ENCODE data around the gene MTUS2. TPM values are rescaled to one million over a fixed set of nuclear protein-coding genes. Genes with fewer than 3 reads are reported as not detected.
A peak's percentile ranks its signal among the peaks of the same experiment; 100 is the strongest.

Gene MTUS2
- total and polyA plus RNA-seq, 2 donors from 2014 or later = 0.06 to 0.22 TPM

GRCh38 chr13:29429286-29429900, 609.3 kb downstream of the MTUS2 start:
- Histone ChIP-seq H3K9me3 (ENCODE audit: control insufficient read depth in 2 of 3, insufficient read depth in 1 of 3, low read length in 3 of 3) (no peaks in the 10 kb centered on the region), H3K4me1 (ENCODE audit: control insufficient read depth in 2 of 3, insufficient read depth in 2 of 3, low read depth in 1 of 3, low read length in 3 of 3) (peaks cover 0 to 3% (median 0%) of the 10 kb centered on the region in 3 donors), H3K4me3 (ENCODE audit: low read length in 3 of 3) (no peak overlapping the region), H3K36me3 (ENCODE audit: control insufficient read depth in 2 of 3, insufficient read depth in 3 of 3, low read length in 3 of 3) (no peaks in the 10 kb centered on the region), H3K27me3 (ENCODE audit: control insufficient read depth, insufficient read depth, low read length) (no peaks in the 10 kb centered on the region), H3K27ac (ENCODE audit: low read depth in 2 of 2, low read length in 2 of 2) (no peak overlapping the region), H3K9ac (ENCODE audit: low read length in 3 of 3) (no peak overlapping the region)
- no peak for DNase-seq
- intact Hi-C loops (cut with DNase I) = no loop called here
- no peak for FAIRE-seq
- TF ChIP-seq CTCF (IDR thresholded peaks at IDR 0.05; ENCODE audit: borderline replicate concordance, extremely low read depth, insufficient read depth) = no peak

GRCh38 chr13:29434217-29434945, 614.2 kb downstream of the MTUS2 start:
- no peak overlapping the region for H3K27ac ChIP-seq (ENCODE audit: low read depth in 2 of 2, low read length in 2 of 2)
- FAIRE-seq = no peak
- no peak overlapping the region for H3K4me3 ChIP-seq (ENCODE audit: low read length in 3 of 3)
- intact Hi-C loops (cut with DNase I) = no loop called here
- no peaks in the 10 kb centered on the region for H3K27me3 ChIP-seq (ENCODE audit: control insufficient read depth, insufficient read depth, low read length)
- TF ChIP-seq CTCF (IDR thresholded peaks at IDR 0.05; ENCODE audit: borderline replicate concordance, extremely low read depth, insufficient read depth) = no peak
- no peaks in the 10 kb centered on the region for H3K36me3 ChIP-seq (ENCODE audit: control insufficient read depth in 2 of 3, insufficient read depth in 3 of 3, low read length in 3 of 3)
- H3K4me1 ChIP-seq (ENCODE audit: control insufficient read depth in 2 of 3, insufficient read depth in 2 of 3, low read depth in 1 of 3, low read length in 3 of 3) = no peaks in the 10 kb centered on the region
- H3K9me3 ChIP-seq (ENCODE audit: control insufficient read depth in 2 of 3, insufficient read depth in 1 of 3, low read length in 3 of 3) = no peaks in the 10 kb centered on the region
- H3K9ac ChIP-seq (ENCODE audit: low read length in 3 of 3) = no peak overlapping the region
- peak in 3 of 5 donors; percentile 23 to 60 (median 49) for DNase-seq

- DNase-seq (peak in 2 of 5 donors; percentile 47 to 68), FAIRE-seq (no peak)
- no peak for TF ChIP-seq CTCF (IDR thresholded peaks at IDR 0.05; ENCODE audit: borderline replicate concordance, extremely low read depth, insufficient read depth)
- H3K9me3 ChIP-seq (ENCODE audit: control insufficient read depth in 2 of 3, insufficient read depth in 1 of 3, low read length in 3 of 3) = no peaks in the 10 kb centered on the region
- no peak overlapping the region for H3K9ac ChIP-seq (ENCODE audit: low read length in 3 of 3)
- H3K36me3 ChIP-seq (ENCODE audit: control insufficient read depth in 2 of 3, insufficient read depth in 3 of 3, low read length in 3 of 3) = no peaks in the 10 kb centered on the region
- H3K27me3 ChIP-seq (ENCODE audit: control insufficient read depth, insufficient read depth, low read length) = no peaks in the 10 kb centered on the region
- intact Hi-C loops (cut with DNase I) = no loop called here
- H3K4me3 ChIP-seq (ENCODE audit: low read length in 3 of 3) = no peak overlapping the region
- peak overlapping the region in 1 of 2 donors; percentile 32 for H3K27ac ChIP-seq (ENCODE audit: low read depth in 2 of 2, low read length in 2 of 2)
- no peaks in the 10 kb centered on the region for H3K4me1 ChIP-seq (ENCODE audit: control insufficient read depth in 2 of 3, insufficient read depth in 2 of 3, low read depth in 1 of 3, low read length in 3 of 3)
Observed at GRCh38 chr13:29435125-29435911, 615.2 kb downstream of the MTUS2 start.

Data from kidney (tissue), 14 donors.